ENCODE results near the gene HOXD11.

HOXD11 gene

DNA sequence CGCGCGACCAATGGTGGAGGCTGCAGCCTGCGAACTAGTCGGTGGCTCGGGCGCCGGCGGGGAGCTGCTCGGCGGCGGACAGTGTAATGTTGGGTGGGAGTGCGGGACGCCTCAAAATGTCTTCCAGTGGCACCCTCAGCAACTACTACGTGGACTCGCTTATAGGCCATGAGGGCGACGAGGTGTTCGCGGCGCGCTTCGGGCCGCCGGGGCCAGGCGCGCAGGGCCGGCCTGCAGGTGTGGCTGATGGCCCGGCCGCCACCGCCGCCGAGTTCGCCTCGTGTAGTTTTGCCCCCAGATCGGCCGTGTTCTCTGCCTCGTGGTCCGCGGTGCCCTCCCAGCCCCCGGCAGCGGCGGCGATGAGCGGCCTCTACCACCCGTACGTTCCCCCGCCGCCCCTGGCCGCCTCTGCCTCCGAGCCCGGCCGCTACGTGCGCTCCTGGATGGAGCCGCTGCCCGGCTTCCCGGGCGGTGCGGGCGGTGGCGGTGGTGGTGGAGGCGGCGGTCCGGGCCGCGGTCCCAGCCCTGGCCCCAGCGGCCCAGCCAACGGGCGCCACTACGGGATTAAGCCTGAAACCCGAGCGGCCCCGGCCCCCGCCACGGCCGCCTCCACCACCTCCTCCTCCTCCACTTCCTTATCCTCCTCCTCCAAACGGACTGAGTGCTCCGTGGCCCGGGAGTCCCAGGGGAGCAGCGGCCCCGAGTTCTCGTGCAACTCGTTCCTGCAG, 15.8 kb downstream of the HOXD11 start, which contains the start of gene HOXD9:
Gene HOXD9, plus strand, starts transcription at position 37 of the 728 bp plus-strand sequence. Its CDS starts 50 bp downstream, at position 87.
- no peak for DNase-seq

DNA sequence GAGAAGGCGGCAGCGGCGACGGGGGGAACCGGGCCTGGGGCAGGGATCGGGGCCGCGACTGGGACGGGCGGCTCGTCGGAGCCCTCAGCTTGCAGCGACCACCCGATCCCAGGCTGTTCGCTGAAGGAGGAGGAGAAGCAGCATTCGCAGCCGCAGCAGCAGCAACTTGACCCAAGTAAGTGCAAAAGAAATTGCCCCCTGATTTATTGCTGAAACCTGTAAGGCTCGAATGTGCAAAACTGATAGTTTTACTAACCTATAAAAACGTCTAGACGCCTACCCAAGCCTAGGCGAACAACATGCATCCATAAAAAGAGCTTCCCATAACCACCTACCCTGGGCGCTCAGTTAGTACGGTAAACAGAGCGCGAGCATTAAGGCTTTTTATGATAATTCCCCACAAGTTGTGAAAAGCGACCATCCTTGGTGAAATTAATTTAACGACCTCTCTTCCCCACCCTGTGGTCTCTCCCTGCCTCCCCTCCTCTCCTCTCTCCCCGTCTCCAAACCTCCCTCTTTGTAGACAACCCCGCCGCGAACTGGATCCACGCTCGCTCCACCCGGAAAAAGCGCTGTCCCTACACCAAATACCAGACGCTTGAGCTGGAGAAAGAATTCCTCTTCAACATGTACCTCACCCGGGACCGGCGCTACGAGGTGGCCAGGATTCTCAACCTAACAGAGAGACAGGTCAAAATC, 16.5 kb downstream of the HOXD11 start:
- no peak for DNase-seq

DNA sequence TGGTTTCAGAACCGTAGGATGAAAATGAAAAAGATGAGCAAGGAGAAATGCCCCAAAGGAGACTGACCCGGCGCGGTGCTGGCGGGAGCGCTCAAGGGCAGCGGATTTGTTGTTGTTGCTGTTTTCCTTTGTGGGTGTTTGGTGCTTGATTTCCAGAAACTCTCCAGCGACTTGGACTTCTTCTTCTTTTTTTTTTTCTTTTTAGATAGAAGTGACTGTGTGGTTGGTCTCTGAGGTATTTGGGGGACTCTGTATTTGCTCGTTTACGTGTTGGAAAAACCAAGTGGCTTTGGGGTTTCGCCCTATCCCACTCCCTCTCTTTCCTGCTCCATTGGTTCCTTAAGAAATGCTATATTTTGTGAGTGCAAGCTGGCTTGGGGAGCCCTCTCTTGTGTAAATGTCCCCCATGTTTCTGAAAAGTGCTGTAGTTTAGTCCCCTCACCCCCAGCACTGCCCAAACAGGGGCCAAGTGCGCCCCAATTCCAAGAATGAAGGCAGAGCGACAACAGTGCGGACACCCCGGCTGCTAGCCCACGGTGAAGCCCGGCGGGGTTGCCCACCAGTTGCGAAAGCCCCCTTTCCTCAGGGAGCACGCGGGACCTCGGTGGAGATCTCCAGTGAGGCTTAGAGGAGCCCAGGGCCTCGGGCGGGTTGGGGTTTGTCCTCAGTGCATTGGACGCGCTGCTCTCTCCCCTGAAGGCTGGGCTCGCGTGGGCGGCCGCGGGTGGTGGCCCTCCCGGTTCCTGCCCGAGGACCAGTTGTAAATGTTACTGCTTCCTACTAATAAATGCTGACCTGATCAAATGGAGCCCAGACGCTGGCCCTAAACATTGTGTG, 17.2 kb downstream of the HOXD11 start:
- DNase-seq = no peak

DNA sequence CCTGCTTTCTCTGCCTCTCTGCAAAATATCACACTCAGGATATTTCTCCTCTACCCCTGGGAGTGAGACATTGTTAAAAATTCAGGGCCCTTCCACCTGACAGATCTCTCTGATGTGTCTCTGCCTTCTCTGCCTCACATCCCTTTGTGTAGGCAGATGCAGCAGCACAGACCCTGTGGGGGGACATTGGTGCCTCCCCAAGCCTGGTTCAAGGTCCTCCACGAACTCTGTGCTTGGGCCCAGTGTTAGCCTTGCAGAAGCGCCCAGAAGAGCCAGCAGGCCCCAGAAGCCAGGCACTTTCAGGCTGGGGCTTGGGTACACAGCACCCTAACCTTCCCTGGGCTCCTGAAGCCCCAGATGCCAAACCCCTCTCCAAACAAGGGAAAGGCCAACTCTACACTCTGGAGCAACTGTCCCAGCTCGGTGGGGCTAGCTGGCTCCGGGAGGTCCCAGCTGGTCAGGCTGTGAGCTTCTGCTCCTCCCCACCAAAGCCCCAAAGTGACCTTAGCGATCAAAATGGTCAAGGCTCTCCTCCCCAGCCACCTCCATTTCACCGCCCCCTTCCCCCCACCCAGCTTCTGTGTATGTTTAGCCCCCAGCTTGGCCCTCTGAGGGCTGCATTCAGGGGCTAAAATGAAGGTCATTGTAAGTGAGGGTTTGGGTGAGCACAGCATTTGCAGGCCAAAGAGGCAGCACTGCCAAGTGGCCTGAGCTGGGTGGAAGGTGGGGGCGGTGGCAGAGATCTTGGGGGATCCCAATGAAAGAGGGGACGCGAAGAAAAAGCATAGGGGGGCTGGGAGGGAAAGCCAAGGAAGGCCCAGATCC, 18.1 kb downstream of the HOXD11 start:
- DNase-seq = no peak

DNA sequence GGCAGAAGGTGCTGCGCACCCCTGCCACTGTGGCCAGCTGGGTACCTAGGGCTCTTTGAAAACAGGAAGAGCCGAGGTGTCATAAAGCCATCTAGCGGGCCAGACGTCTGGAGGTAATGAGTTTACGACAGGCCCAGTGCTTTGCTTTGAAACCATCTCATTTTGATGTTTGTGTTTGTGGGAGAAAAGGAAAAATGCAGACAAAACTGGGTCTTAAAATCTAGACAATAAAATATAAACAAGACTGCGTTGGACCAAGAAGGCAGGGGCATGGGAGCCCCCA, 18.6 kb downstream of the HOXD11 start:
- no peak for DNase-seq

DNA sequence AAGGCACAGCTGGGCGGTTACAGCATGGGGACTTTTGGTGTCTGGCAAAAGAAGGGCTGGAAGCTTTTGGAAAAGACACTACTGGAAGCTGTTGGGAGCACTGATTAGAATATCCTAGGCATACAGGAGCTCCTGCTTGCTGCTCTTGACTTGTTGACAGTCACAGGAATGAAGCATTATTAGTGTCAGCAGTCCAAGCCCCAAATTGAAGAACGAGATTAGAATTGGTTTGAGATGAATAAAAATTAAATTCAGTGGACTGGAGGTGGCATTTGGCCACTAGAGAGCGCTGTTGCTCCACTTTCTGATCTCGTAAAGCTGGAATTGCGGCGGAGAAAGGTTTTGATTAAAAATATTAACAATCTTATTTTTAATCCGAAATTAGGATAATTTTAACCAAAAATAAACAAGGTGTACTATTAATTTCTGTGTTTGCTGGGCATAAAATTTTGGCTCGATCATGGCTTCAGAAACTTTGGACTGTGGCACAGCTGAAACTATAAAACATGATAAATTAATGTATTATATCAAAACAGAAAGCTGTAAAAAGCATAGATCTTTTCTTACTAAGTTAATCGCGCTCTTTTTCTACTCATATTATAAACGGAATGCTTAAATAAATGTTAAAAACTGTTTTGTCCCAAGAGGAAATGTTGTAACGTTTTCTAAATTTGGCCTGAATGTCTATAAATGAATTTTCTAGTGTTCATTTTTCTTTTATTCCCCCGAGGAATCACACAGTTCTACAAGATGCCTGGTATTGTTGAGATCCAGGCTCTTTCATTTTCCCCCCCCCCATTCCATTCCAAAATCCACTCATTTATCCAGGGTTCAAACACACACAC, 20.1 kb downstream of the HOXD11 start:
- DNase-seq = peak; percentile 27

DNA sequence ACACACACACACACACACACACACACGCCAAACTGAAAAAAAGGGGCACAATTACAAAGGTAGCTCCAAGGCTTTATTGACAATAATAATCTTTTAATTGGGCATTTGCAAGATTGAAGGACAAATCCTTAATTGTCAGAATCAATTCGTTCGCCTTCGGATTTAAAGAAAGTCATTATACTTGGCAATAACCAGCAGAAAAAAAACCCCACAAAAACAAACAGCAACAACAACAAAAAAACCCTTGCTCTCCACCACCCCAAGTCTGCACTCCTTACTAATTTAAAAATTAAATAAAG, 20.6 kb downstream of the HOXD11 start:
- no peak for DNase-seq

DNA sequence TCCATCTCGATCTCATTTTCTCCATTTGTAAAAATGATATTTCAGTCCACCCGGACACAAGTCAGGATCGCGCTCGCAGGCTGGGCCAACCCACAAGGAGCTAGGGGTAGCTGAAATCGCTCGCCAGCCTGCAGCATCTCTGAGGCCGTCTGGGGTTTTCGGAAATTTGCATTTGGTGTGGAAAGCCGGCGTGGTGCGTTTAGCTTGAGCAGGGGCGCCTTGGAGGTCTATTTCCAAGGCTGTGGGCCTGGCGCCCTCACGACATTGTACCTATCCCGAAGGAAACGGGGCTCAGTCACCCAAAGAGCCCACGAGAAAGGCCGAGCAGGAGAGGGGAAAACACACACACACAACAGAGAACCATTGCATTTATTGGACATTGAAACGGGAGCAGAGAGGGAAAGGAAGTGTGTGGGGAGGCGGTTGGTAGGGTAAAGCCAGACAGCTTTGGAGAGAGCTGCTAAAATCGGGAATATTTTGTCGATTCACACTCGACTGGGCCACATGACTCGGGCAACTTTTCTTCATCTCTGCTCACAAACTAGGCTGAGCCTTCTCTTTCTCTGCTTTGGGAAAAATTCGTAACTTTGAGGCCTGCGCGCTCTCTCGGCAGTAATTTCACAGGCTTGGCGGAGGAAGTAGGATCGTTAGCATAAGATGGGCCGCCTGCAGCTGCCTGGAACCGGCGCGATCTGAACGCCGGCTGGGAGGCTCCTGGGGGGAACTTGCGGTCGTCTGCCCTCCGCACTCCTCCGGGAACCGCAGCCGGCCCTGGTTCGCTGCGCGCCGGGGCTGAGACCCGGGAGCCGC, 21.3 kb downstream of the HOXD11 start:
- no peak for DNase-seq

DNA sequence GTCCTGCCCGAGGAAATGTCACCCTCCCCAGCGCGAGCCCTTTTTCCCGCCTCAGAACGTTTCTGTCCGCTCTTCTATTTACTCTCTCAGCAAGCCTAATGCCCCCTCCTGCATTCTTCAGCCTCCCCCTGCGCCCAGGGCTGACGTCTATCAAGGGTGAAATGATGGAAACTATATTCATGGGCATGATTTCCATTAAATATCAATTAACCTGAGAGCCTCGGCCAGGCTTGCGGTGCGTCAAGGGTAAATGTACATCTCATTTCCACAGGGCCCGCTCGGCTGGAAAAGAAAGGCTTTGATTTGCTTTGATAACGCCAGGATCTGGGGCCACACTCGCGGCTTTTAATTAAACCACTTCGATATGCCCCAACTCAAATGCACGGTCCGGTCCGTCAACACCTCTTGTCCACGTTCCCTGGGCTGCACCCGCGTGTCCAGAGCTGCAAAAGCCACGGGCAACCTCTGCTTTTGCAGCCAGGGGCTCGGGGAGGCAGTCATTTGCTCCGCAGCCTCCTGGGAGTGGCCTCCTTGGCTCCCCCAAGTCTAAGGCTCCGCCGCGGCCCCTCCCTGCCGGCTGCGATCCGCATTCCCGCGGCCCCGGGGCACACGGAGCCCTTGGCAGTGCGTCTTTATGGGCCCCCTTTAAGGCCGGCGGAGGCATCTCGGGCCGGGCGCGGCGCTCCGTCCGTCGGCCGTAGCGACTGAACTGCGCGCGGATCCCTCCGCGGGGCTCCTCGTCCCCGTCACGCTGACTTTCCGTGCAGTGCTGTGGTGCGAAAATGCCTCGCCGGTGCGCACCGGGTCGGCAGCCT, 22.1 kb downstream of the HOXD11 start, which contains the start of gene HOXD8:
Gene HOXD8, plus strand, starts transcription at position 724 of the 815 bp plus-strand sequence. CDS start 662 bp downstream, outside the sequence.
- DNase-seq = peak; percentile 43

DNA sequence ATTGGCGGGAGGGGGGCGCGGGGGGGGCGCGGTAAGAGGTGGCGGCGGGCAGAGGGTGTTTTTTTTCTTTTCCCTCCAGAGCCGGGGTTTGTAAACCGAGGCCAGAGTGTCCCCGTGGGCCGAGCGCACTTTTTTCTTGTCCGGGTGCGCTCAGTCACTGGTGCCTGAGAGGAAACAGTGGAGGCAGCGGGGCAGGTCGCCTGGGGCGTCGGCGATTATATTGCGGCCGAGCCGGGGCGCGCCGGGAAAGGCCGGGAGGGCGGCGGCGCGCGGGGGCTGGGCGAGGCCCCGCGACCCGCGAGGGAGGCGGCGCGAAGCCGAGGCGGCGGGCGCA, 22.7 kb downstream of the HOXD11 start:
- DNase-seq = no peak

DNA sequence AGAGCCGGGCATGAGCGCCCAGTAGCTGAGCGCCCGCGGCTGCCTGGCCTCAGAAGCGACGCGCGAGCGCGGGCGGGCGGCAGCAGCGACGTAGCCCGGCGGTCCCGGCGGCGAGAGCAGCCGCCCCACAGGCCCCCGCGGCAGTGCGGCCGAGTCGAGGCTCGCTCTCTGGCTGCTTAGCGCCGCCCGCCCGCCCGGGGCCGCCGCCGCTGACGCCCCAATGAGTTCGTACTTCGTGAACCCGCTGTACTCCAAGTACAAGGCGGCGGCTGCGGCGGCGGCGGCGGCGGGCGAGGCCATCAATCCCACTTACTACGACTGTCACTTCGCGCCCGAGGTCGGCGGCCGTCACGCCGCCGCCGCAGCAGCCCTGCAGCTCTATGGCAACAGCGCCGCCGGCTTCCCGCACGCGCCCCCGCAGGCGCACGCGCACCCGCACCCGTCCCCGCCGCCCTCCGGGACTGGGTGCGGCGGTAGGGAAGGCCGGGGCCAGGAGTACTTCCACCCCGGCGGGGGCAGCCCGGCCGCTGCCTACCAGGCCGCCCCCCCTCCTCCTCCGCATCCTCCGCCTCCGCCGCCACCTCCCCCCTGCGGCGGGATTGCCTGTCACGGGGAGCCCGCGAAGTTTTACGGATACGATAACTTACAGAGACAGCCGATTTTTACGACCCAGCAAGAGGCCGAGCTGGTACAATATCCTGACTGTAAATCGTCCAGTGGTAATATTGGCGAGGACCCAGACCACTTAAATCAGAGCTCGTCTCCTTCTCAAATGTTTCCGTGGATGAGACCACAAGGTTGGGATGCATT, 23.3 kb downstream of the HOXD11 start:
- DNase-seq = no peak

DNA sequence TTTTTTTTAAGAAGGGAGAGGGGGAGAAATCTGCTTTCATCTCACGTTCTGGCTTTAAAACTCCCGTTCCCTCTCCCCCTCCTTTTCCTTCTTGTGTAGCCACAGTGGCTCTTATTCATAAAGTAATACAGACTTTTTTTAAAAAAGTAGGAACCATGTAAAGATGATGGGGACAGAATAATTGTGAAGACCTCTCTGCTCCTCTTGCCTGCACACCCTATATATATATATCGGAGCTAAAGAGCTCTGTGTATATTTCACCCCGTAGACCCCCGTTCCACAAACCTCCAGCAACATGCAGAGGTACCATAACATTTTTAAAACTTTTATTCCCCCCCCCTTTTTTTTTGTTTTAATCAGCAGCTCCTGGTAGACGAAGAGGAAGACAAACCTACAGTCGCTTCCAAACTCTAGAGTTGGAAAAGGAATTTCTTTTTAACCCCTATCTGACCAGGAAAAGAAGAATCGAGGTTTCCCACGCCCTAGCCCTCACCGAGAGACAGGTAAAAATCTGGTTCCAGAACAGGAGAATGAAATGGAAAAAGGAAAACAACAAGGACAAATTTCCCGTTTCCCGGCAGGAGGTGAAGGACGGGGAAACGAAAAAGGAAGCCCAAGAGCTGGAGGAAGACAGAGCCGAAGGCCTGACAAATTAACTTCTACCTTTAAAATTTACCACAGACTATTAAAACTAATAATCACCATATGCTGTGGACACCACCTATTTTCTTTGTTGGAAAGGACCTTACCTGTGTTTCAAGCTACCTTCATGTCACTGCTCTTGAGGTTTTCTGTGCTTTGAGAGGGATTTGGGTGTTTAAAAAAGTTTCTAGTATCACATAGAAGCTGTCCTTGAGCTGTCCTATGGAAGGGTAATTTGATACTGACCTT, 24.1 kb downstream of the HOXD11 start:
- DNase-seq = no peak

DNA sequence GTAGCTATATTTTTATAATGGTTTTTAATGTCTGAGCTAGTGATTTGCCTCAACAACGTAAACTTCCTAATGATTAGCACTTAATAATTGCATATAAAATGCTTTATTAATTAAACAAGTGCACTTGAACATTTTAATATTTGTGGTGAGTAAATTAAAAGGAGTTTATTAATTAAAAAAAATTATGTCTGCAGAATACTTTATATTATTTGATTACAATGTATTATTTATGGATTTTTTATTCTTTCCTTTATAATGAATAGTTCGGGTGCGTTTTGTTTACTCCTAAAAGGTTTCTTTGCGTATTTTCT, 24.7 kb downstream of the HOXD11 start:
- no peak for DNase-seq

DNA sequence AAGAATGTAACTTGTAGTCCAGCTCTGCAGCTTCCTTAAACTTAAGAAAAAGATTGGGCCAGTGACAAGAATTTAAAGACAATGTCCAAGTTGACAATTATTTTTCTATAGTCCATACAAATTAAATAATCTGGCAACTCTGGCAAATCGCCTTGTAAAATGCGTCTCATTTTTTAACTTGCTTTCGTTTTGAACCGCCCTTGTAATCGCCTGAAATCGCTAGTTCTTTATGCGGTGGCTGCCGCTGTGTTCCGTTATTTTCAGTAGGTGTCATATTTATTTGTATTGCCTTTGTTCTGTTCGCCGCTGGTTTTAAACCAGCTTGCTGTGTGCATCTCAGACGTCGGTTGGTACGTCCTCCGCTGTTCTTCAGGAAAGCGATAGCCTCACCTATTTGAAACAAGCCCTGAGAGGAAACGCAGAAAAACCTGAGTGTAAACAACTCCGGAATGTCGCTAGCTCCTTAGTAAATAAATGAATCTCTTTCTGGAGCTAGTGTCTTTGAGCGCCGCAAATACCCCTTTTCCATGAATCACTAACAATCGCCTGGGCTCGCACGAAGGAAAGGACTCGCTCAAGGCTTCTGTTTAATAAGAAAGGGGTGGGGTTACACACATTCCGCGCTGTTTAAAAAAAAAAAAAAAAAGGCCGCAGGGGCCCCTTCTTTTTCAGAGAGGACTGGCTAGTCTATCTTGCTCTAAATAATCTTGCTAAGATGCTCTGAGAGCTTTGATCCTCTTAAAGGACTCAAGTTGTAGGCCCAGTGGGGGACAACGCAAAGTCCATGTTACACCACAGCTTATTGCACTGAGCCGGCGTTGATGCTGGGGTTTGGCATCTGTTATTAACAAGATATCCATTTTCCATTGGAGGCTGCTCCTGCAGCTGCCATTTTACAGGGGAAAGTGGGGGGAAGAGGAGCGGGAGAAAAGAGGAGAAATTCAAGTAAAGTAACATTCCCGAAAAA, 25.4 kb downstream of the HOXD11 start:
- DNase-seq = no peak

DNA sequence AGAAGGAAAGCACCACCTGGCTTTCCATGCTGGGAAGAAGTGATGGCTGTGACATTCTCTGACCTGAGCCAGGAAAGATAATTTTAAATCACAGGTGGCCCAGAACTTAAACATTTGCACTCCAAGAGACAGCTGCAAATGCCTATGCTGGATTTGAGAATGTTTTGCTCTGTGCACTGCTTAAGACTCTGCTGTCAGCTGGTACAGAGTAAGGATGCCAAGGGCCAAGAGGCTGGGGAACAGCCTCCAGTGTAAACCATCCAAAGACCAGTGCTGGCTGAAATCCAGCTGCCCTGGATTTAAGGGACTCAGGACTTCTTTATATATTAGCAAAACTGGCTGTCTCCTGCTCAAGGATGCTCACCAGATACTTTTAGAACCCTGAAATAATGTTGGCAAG, 26.3 kb downstream of the HOXD11 start:
- DNase-seq = no peak

DNA sequence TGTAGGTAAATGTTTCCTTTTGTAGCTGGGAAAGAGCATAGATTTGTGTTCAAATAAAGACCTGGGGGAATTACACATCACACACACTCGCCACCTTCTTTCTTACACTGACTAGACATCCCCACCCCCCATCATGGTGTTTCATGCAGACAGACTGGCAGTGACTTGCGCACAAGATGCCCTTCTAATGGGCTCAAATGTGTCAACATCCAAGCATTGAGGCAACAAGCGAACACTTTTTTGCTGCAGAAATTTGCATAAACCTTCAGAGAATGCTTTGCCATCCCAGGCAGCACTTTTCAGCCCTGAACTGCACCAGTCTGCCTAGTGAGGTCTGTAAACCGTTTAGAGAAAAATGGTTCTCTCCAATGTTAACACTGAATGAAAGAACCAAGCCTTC, 27.0 kb downstream of the HOXD11 start:
- DNase-seq = no peak

DNA sequence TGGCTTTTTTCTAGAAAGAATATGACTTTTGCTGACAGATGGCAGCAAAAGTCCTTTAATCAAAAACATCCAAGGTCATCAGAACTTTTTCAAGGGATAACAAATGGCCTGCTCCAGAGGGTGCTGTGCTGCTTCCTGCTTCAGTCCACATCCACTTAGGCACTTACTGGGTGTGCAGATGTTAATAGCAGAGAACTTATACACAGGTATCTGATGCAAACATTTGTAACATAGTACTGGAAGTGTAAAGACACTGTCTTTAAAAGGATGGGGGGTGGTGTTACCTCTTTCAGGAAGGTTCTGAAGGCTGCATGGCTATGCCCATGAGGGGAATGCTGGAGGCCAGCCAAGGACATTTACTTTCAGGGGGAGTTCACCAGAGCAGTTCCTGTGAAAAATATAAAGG, 28.0 kb downstream of the HOXD11 start:
- no peak for DNase-seq
